ENCODE results near the gene COL6A2.

- TF ChIP-seq POLR2A (IDR thresholded peaks at IDR 0.05; ENCODE audit: low read depth, low read length) (no peak), BHLHE40 (IDR thresholded peaks at IDR 0.05; ENCODE audit: low read depth, low read length) (no peak), CTCF (conservative IDR thresholded peaks at IDR 0.05; ENCODE audit: low read depth, low read length) (no peak)
Observed at GRCh38 chr21:46168659-46169386, 70.9 kb downstream of the COL6A2 start.
